ENCODE data around the gene JARID2. TPM values are rescaled to one million over a fixed set of nuclear protein-coding genes. Genes with fewer than 3 reads are reported as not detected.

Gene JARID2
- total and polyA plus RNA-seq, 3 donors from 2014 or later = 36.1 to 60.8 (median 53.7) TPM

DNA sequence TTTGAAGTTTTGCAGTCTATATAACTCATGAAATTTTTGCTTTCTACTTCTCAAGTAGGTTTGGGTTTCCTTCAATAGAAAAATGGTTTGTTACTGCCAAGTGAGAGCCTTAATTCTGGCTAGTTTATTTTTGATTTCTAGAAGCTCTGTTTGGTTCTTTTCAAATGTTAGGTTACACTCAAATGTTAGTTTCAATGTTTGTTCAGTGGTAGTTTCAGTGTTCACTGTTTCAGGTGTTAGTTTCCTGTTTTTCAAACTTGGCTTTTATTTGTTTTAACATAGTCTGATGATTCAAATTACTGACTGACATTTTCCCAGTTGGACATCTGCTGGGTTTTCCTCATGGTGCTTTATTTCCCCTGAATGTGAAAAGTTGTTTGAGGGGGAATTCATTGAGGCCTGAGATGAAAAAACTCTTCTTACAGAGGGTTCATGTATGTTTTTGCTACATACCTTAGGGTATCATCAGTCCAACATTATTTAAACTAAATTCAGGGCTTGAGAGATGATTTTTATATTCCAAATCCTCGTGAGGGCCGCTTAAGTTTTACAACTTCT is 189.0 kb downstream of the JARID2 start:
- Histone ChIP-seq H3K27ac (no peak overlapping the region), H3K4me1 (peaks cover 32% of the 10 kb centered on the region), H3K27me3 (no peaks in the 10 kb centered on the region), H3K4me3 (no peak overlapping the region), H3K36me3 (ENCODE audit: low read depth, missing control alignments) (no peaks in the 10 kb centered on the region), H3K9me3 (no peaks in the 10 kb centered on the region)
- DNase-seq = no peak
- WGBS, 2 donors = 96 to 100% methylated on average over 2 of the region's 2 CpGs
- TF ChIP-seq, protein P1, sequence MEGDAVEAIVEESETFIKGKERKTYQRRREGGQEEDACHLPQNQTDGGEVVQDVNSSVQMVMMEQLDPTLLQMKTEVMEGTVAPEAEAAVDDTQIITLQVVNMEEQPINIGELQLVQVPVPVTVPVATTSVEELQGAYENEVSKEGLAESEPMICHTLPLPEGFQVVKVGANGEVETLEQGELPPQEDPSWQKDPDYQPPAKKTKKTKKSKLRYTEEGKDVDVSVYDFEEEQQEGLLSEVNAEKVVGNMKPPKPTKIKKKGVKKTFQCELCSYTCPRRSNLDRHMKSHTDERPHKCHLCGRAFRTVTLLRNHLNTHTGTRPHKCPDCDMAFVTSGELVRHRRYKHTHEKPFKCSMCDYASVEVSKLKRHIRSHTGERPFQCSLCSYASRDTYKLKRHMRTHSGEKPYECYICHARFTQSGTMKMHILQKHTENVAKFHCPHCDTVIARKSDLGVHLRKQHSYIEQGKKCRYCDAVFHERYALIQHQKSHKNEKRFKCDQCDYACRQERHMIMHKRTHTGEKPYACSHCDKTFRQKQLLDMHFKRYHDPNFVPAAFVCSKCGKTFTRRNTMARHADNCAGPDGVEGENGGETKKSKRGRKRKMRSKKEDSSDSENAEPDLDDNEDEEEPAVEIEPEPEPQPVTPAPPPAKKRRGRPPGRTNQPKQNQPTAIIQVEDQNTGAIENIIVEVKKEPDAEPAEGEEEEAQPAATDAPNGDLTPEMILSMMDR (IDR thresholded peaks at IDR 0.05) = no peak
- TF ChIP-seq POLR2A (IDR thresholded peaks at IDR 0.05) = no peak
- intact Hi-C loops (cut with DNase I; ENCODE audit: low total_unique reads) = no loop called here

DNA sequence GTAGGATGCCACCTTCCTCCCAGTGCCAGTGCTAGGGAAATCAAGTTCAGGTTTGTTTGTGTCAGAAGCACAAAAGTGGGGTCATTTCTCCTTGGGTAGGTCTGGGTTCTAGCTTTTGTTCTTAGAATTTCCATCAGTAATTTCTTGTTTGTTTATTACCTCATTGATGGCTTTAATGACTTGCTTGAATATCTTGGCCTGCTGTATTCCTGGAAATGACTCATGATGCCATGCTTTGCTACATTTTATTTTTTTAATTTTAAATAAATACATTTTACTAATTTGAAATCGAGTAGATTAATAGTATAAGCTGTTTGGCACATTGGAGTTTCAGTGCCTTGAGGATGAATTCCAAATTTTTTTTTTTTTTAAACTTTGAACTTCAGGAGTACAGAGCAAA is 189.6 kb downstream of the JARID2 start:
- WGBS, 2 donors = 67 to 82% methylated on average over 1 of the region's 1 CpG
- Histone ChIP-seq H3K4me1 (peaks cover 27% of the 10 kb centered on the region), H3K9me3 (no peaks in the 10 kb centered on the region), H3K36me3 (ENCODE audit: low read depth, missing control alignments) (no peaks in the 10 kb centered on the region), H3K4me3 (no peak overlapping the region), H3K27me3 (no peaks in the 10 kb centered on the region), H3K27ac (no peak overlapping the region)
- no peak for DNase-seq
- TF ChIP-seq, protein P1 (IDR thresholded peaks at IDR 0.05) = no peak
- TF ChIP-seq POLR2A (IDR thresholded peaks at IDR 0.05) = no peak
- intact Hi-C loops (cut with DNase I; ENCODE audit: low total_unique reads) = no loop called here

DNA sequence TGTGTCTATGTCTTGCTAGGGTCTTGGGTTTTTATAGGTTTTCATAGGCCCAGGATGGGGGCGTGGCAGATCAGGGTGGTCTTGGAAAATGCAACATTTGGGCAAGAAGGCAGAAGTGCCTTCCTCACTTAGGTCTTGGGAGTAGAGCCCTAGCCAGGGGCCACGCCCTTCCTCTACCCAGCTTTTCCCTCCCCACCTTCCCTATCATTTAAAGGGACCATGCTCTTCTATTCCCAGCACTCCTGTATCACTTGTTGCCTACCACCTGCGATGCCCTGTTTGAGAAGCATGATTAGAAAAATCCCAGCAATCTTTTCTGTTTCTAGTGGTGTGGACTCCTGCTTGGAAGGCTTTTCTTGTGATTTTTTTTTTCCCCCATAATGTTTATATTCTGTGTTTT is 190.6 kb downstream of the JARID2 start:
- H3K27me3 ChIP-seq = no peaks in the 10 kb centered on the region
- no peak overlapping the region for H3K27ac ChIP-seq
- no peaks in the 10 kb centered on the region for H3K9me3 ChIP-seq
- H3K4me1 ChIP-seq = peaks cover 25% of the 10 kb centered on the region
- no peak overlapping the region for H3K4me3 ChIP-seq
- no peaks in the 10 kb centered on the region for H3K36me3 ChIP-seq (ENCODE audit: low read depth, missing control alignments)
- WGBS, 2 donors = 89 to 90% methylated on average over 3 of the region's 3 CpGs
- intact Hi-C loops (cut with DNase I; ENCODE audit: low total_unique reads) = no loop called here
- no peak for DNase-seq
- TF ChIP-seq POLR2A (IDR thresholded peaks at IDR 0.05) = no peak
- TF ChIP-seq, protein P1 (IDR thresholded peaks at IDR 0.05) = no peak

DNA sequence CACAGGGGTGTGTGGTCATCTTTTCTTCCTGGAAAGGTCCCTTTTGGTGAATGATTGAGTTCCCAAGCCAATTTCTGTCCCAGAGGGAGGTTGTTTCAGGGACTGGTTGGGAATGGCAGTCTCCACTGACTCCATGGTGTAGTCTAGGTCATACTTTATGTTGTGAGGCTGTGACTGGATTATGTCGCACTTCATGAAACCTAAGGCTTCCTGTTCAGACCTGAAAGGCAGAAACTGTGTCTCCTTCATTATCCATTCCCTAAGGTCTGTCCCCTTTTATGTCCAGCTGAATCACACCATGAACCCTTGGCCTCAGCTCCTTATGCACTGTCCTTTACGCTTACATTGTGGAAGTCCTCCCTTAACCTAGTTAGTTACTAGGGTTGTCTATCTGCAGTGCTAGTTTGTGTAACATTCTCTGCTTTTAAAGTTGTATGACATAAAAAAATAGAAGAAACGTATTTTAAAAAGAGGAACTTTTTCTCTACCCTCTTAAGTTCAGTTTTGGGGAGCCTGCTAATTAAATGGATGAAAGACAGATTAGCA is 191.3 kb downstream of the JARID2 start:
- intact Hi-C loops (cut with DNase I; ENCODE audit: low total_unique reads) = no loop called here
- Histone ChIP-seq H3K9me3 (no peaks in the 10 kb centered on the region), H3K27me3 (no peaks in the 10 kb centered on the region), H3K4me1 (peaks cover 19% of the 10 kb centered on the region), H3K27ac (no peak overlapping the region), H3K4me3 (no peak overlapping the region), H3K36me3 (ENCODE audit: low read depth, missing control alignments) (no peaks in the 10 kb centered on the region)
- no peak for DNase-seq
- 91 to 96% methylated on average over 3 of the region's 3 CpGs for WGBS, 2 donors
- TF ChIP-seq, protein P1 (IDR thresholded peaks at IDR 0.05) = no peak
- no peak for TF ChIP-seq POLR2A (IDR thresholded peaks at IDR 0.05)

All from testis (tissue), 3 donors.